Central memory CD4-positive, alpha-beta T cell (primary cell): Measurements from ENCODE around the gene ENTPD7.
A peak's percentile ranks its signal among the peaks of the same experiment; 100 is the strongest.
"Not testable (repeated sequence)": the region's sequence is repeated elsewhere in the genome, so short reads cannot be mapped to it uniquely, and the experiment has no call there.

Source experiments
- DNase-seq: peaks from one replicate; pipeline ENCODE4 v3.0.0; 2022
- total RNA-seq, 3 experiments: gene quantifications; one replicate each; lab custom pipeline; 2026; lab: John Stamatoyannopoulos, UW

ENTPD7 gene
- 7.7 to 26.4 (median 9.6) reads per million in 3 experiments for total RNA-seq

GRCh38 chr10:99659031-99659867 is at the start of gene ENTPD7:
Gene ENTPD7 (plus strand): TSS chr10:99659509. CDS start chr10:99659957, 448 bp downstream.
- DNase-seq = peak; percentile 84

GRCh38 chr10:99610221-99610620 is 49.1 kb upstream of the ENTPD7 start:
- DNase-seq = no peak

- DNase-seq = no peak
Measured at GRCh38 chr10:99611326-99611725, 48.0 kb upstream of the ENTPD7 start.

- DNase-seq = peak; percentile 52
Measured at GRCh38 chr10:99612167-99612831, 47.0 kb upstream of the ENTPD7 start.

DNA sequence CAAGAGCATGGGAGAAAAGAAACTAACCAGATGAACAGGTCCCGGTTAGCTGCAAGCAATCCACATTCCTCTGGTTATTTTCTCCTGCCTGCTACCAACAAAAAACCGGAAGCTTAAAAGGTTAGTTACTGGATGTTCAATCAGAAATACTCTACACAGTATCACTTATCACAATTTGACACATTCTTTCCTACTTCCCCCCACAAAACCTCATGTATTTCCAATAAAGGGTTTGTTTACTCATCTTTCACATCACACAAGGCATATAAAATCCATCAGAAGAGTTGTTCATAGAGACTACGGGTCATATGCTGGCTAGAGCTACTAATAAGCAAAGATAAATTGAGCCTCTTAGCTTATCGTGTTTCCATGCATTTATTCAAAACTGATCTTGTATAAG is 43.9 kb upstream of the ENTPD7 start:
- no peak for DNase-seq

DNA sequence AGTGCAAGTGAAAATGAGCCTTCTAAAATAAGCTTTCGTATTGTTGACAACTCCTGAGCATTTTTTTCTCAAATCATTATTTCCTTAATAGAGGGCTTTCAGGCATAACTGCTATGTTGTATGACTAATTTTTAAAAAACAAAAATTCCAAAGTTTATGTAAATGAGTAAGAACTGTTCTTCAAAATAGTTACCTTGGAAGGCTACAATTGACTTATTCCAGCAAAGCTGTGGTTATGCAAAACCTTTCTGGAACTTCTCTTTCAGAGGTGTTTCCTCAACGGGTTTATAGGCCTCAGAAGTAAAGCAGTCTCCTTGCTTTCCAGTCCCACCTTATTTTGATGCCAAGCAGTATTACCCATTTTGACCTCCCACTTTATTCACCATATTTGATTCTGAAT is 41.6 kb upstream of the ENTPD7 start:
- no peak for DNase-seq

DNA sequence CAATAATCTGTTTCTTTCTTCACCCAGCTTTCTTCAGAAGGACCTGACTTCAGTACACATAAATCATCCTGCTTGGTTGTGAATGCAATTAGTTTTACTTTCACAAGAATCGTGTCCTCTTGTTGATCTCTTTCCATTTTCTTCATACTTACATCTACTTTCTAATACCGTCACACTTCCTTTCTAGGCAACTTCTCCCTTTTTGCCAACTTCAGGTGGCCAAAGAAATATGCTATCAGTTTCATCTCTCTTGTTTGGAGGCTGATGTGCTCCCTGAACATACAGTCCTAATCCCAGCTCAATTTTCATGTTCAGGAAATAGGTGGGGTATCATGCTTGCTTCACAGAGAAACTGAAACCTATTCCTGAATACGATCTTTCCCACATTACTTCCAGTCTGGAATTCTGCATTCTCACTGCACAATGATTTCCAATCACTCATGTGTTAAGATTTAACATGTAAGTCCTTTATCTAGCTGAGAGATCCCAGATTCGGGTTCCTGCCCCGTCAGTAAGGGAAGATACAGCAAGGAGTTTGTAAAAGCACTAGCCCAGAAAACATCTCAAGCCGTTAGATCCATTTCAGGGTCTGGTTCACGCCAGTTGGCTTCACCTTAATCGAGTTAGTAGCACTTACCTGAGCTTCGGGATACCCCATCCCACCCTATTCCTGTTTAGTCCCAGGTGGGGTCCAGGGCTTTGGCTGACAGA is 40.1 kb upstream of the ENTPD7 start:
- DNase-seq = peak; percentile 17

- no peak for DNase-seq
Measured at GRCh38 chr10:99619851-99620710, 39.2 kb upstream of the ENTPD7 start, which contains the start of gene SLC25A28. Gene SLC25A28 (minus strand): TSS chr10:99620439. CDS start chr10:99620335, 104 bp downstream.

GRCh38 chr10:99620711-99621453 is 38.4 kb upstream of the ENTPD7 start:
- DNase-seq = peak; percentile 98

DNA sequence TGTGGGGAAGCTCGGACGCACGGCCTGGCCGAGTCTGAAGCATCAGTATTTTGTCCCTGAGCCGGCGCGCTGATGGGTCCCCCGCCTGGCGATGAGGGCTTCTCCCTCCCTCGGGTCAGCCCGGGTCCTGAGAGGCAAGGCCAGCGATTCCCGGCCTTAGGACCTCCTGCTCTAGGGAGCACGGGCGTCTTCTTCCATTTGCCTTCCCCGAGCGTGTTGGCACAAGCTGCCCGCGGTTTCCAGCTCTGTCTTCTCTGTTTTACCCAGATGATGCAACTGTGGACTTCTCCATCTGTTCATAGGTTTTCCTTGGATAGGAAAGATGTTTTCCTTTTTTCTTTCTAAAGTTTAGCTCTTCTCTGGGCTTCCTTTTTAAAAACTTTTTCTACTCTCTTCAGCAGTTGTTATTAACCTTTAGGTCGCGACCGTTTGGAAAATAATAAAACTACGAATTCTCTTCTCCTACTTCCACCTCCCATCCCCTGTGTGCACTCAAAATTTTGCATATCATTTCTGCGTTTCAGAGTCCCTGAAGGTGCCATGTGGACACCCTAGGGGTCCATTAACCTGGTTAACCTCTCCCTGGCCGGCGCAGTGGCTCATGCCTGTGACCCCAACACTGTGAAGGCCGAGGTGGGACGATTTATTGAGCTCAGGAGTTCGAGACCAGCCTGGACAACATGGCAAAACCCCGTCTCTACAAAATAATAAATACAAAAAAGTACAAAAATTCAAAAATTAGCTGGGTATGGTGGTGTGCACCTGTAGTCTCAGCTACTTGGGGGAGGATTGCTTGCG is 37.7 kb upstream of the ENTPD7 start:
- no peak for DNase-seq

GRCh38 chr10:99623919-99624318 is 35.4 kb upstream of the ENTPD7 start:
- DNase-seq = no peak

- DNase-seq = not testable (repeated sequence)
Measured at GRCh38 chr10:99625124-99625523, 34.2 kb upstream of the ENTPD7 start.

DNA sequence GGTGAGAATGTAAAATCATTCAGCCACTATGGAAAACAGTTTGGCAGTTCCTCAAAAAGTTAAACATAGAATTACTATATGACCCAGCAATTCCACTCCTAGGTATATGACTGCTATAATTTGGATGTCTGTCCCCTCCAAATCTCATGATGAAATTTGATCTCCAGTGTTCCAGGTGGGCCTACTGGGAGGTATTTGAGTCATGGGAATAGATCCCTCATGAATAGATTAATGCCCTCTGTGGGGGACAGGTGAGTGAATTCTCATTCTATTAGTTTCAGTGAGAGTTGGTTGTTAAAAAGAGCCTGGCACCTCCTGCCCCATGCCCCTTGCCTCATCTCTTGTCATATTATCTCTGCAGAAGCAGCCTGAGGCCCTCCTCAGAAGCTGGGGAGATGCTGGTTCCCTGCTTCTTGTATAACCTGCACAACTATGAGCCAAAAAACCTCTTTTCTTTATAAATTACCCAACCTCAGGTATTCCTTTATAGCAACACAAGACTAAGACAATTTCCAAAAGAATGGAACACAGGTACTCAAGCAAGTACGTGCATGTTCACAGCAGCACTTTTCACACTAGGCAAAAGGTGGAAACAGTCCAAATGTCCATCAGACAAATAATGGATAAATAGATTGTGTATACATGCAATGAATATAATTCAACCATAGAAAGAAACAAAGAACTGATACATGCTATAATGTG is 30.2 kb upstream of the ENTPD7 start:
- no peak for DNase-seq

DNA sequence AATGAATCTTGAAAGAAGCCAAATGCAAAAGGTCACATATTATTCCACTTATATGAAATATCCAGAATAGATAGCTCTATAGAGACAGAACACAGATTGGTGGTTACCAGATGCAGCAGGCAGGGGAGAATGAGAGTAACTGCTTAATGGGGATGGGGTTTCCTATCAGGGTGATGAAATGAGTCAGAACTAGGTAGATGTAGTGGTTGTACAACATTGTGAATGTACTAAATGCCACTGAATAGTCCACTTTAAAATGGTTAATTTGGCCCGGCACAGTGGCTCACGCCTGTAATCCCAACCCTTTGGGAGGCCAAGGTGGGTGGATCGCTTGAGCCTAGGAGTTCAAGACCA is 29.7 kb upstream of the ENTPD7 start:
- no peak for DNase-seq

GRCh38 chr10:99630433-99630832 is 28.9 kb upstream of the ENTPD7 start:
- DNase-seq = no peak

GRCh38 chr10:99630991-99631390 is 28.3 kb upstream of the ENTPD7 start:
- no peak for DNase-seq

- no peak for DNase-seq
Measured at GRCh38 chr10:99631496-99631895, 27.8 kb upstream of the ENTPD7 start.

- no peak for DNase-seq
Measured at GRCh38 chr10:99633832-99634231, 25.5 kb upstream of the ENTPD7 start.

GRCh38 chr10:99647601-99648151 is 11.6 kb upstream of the ENTPD7 start:
- DNase-seq = no peak

- no peak for DNase-seq
Measured at GRCh38 chr10:99648717-99649116, 10.6 kb upstream of the ENTPD7 start.
